Activated CD8-positive, alpha-beta memory T cell treated with anti-CD3 and anti-CD28 coated beads, Interleukin-2, amount 50 U/mL, for 4 hours (primary cell): ENCODE measurements around the gene DHRS7C.

Experiments used
- DNase-seq: peaks from one replicate; pipeline ENCODE4 v3.0.0-alpha.2; 2020

Gene DHRS7C

GRCh38 chr17:9790889-9791876 is at the start of gene DHRS7C:
Gene DHRS7C, minus strand, starts transcription at chr17:9791592. Its CDS starts 308 bp downstream, at chr17:9791284.
- DNase-seq = no peak

- DNase-seq = no peak
These were observed 48.0 kb upstream of the DHRS7C start for GRCh38 chr17:9839433-9839832.

- DNase-seq = no peak
These were observed 46.4 kb upstream of the DHRS7C start for GRCh38 chr17:9837551-9838471.

GRCh38 chr17:9833922-9834321 is 42.5 kb upstream of the DHRS7C start:
- no peak for DNase-seq

- no peak for DNase-seq
These were observed 39.3 kb upstream of the DHRS7C start for GRCh38 chr17:9830711-9831110.

- no peak for DNase-seq
These were observed 38.0 kb upstream of the DHRS7C start for GRCh38 chr17:9829343-9829742.

GRCh38 chr17:9828296-9829295 is 37.2 kb upstream of the DHRS7C start:
- DNase-seq = no peak

GRCh38 chr17:9825641-9826150 is 34.3 kb upstream of the DHRS7C start, which contains the start of gene GLP2R:
Gene GLP2R, plus strand, starts transcription at chr17:9825924. Its CDS starts 140 bp downstream, at chr17:9826064.
- DNase-seq = no peak

- no peak for DNase-seq
These were observed 33.5 kb upstream of the DHRS7C start for GRCh38 chr17:9824797-9825338.

GRCh38 chr17:9824094-9824493 is 32.7 kb upstream of the DHRS7C start:
- DNase-seq = no peak

GRCh38 chr17:9821921-9822320 is 30.5 kb upstream of the DHRS7C start, which contains the start of gene GSG1L2:
Gene GSG1L2, minus strand, starts transcription at chr17:9822079. Its CDS starts 8 bp downstream, at chr17:9822071.
- no peak for DNase-seq

GRCh38 chr17:9820448-9820847 is 29.1 kb upstream of the DHRS7C start:
- no peak for DNase-seq

GRCh38 chr17:9818760-9819159 is 27.4 kb upstream of the DHRS7C start:
- DNase-seq = no peak

GRCh38 chr17:9817086-9817485 is 25.7 kb upstream of the DHRS7C start:
- DNase-seq = no peak

- DNase-seq = no peak
These were observed 25.1 kb upstream of the DHRS7C start for GRCh38 chr17:9816472-9816871.

- no peak for DNase-seq
These were observed 23.0 kb upstream of the DHRS7C start for GRCh38 chr17:9814337-9814945.

GRCh38 chr17:9813166-9813565 is 21.8 kb upstream of the DHRS7C start:
- no peak for DNase-seq

GRCh38 chr17:9811537-9811936 is 20.1 kb upstream of the DHRS7C start:
- no peak for DNase-seq

GRCh38 chr17:9811086-9811485 is 19.7 kb upstream of the DHRS7C start:
- no peak for DNase-seq

- no peak for DNase-seq
These were observed 18.9 kb upstream of the DHRS7C start for GRCh38 chr17:9810100-9810949.
